IMR-90 (cell line): ENCODE measurements around the gene AGAP1. TPM values are rescaled to one million over a fixed set of nuclear protein-coding genes. Genes with fewer than 3 reads are reported as not detected.

Source experiments
- ATAC-seq: fragments of 200-7000 bp; cut with Tn5 transposase; 2 replicates; pipeline ENCODE4 v1.9.1; 2020; ENCODE audit warnings: low read depth, mild to moderate bottlenecking, moderate library complexity
- BruUV-seq: library from RNA; stranded (reverse); fragments of 400-500 nt; replicated peaks from 2 replicates; lab custom pipeline; 2021; lab: Mats Ljungman, UMichigan
- CTCF ChIA-PET: fragments of 300-600 bp; formaldehyde crosslinking; extraction: SDS; loops from one replicate; lab custom pipeline; 2021; ENCODE audit warnings: antibody characterized with exemption; lab: Yijun Ruan, JAX
- POLR2A ChIA-PET: fragments of 300-600 bp; sonication (Branson Sonifier 250); formaldehyde crosslinking; loops from one replicate; lab custom pipeline; 2022; ENCODE audit warnings: antibody characterized with exemption; ENCODE audit not compliant: unreplicated experiment; lab: Charles Lee
- DNase-seq: peaks from one replicate; pipeline ENCODE4 v3.0.0; 2013
- H2AFZ ChIP-seq: replicated peaks from 2 replicates; pipeline ENCODE3; 2013; ENCODE audit warnings: low read length, mild to moderate bottlenecking; ENCODE audit not compliant: poor library complexity
- H2AK5ac ChIP-seq: 2 replicates; pipeline ENCODE4 v1.6.1; 2013; ENCODE audit warnings: low read depth, low read length, inconsistent platforms
- H2AK9ac ChIP-seq: replicated peaks from 2 replicates; pipeline ENCODE3; 2013; ENCODE audit warnings: mild to moderate bottlenecking, low read depth, low read length, moderate library complexity; ENCODE audit not compliant: poor library complexity
- H2BK120ac ChIP-seq: 2 replicates; pipeline ENCODE4 v1.6.1; 2013; ENCODE audit warnings: low read depth, low read length, inconsistent platforms
- H2BK15ac ChIP-seq: 3 replicates; pipeline ENCODE4 v1.6.1; 2013; ENCODE audit warnings: low read depth, low read length, inconsistent platforms
- H2BK20ac ChIP-seq: 2 replicates; pipeline ENCODE4 v1.6.1; 2013; ENCODE audit warnings: low read depth, mild to moderate bottlenecking, inconsistent platforms, low read length, moderate library complexity
- H2BK5ac ChIP-seq: 2 replicates; pipeline ENCODE4 v1.6.1; 2013; ENCODE audit warnings: mild to moderate bottlenecking, low read depth, low read length, inconsistent platforms; ENCODE audit not compliant: poor library complexity, severe bottlenecking
- H3K14ac ChIP-seq: replicated peaks from 2 replicates; pipeline ENCODE4 v1.6.1; 2013; ENCODE audit warnings: low read depth, low read length, inconsistent platforms
- H3K18ac ChIP-seq: 2 replicates; pipeline ENCODE4 v1.6.1; 2013; ENCODE audit warnings: low read depth, low read length, control low read depth
- H3K23ac ChIP-seq: 2 replicates; pipeline ENCODE4 v1.6.1; 2013; ENCODE audit warnings: low read depth, low read length, inconsistent platforms
- H3K27ac ChIP-seq: 2 replicates; pipeline ENCODE4 v1.5.1; 2013; ENCODE audit warnings: mild to moderate bottlenecking, control low read depth, low read length; ENCODE audit not compliant: insufficient read depth
- H3K27me3 ChIP-seq: 2 replicates; pipeline ENCODE4 v1.6.1; 2013; ENCODE audit warnings: low read length; ENCODE audit not compliant: control insufficient read depth, insufficient read depth
- H3K36me3 ChIP-seq: 2 replicates; pipeline ENCODE4 v1.6.1; 2013; ENCODE audit warnings: low read length, mixed read lengths; ENCODE audit not compliant: control insufficient read depth, insufficient read depth
- H3K4ac ChIP-seq: 2 replicates; pipeline ENCODE4 v1.6.1; 2013; ENCODE audit warnings: low read depth, low read length, inconsistent platforms
- H3K4me1 ChIP-seq: 2 replicates; pipeline ENCODE4 v1.6.1; 2013; ENCODE audit warnings: low read length, mixed read lengths; ENCODE audit not compliant: control insufficient read depth, insufficient read depth
- H3K4me2 ChIP-seq: 2 replicates; pipeline ENCODE4 v1.6.1; 2013; ENCODE audit warnings: low read depth, mild to moderate bottlenecking, control low read depth, low read length, moderate library complexity
- H3K4me3 ChIP-seq: 2 replicates; pipeline ENCODE4 v1.5.1; 2013; ENCODE audit warnings: low read depth, mild to moderate bottlenecking, control low read depth, low read length, moderate library complexity; ENCODE audit not compliant: insufficient read depth
- H3K56ac ChIP-seq: 2 replicates; pipeline ENCODE4 v1.6.1; 2013; ENCODE audit warnings: low read length, inconsistent platforms; ENCODE audit not compliant: insufficient read depth; ENCODE audit errors: extremely low read depth
- H3K79me1 ChIP-seq, 2 experiments: 2 replicates each; pipeline ENCODE4 v1.6.1; 2013; ENCODE audit warnings: low read length in 2 of 2, inconsistent platforms in 1 of 2, low read depth in 1 of 2
- H3K9ac ChIP-seq: 2 replicates; pipeline ENCODE4 v1.6.1; 2013; ENCODE audit warnings: low read depth, low read length, control low read depth
- H3K9me1 ChIP-seq: 2 replicates; pipeline ENCODE4 v1.6.1; 2013; ENCODE audit warnings: low read length, inconsistent platforms; ENCODE audit not compliant: insufficient read depth
- H3K9me3 ChIP-seq: 2 replicates; pipeline ENCODE4 v1.6.1; 2013; ENCODE audit warnings: low read length; ENCODE audit not compliant: control insufficient read depth, insufficient read depth
- H4K20me1 ChIP-seq: 2 replicates; pipeline ENCODE4 v1.6.1; 2013; ENCODE audit warnings: low read length, inconsistent platforms; ENCODE audit not compliant: insufficient read depth
- H4K5ac ChIP-seq: 2 replicates; pipeline ENCODE4 v1.6.1; 2013; ENCODE audit warnings: mild to moderate bottlenecking, low read depth, low read length, control low read depth
- H4K8ac ChIP-seq, 2 experiments: 2 replicates each; pipeline ENCODE4 v1.6.1; 2013; ENCODE audit warnings: low read depth in 2 of 2, low read length in 2 of 2, control low read depth in 1 of 2, inconsistent platforms in 1 of 2
- H4K91ac ChIP-seq: 2 replicates; pipeline ENCODE4 v1.6.1; 2013; ENCODE audit warnings: low read depth, low read length, inconsistent platforms; ENCODE audit not compliant: insufficient read depth
- BHLHE40 ChIP-seq: fragments of 150-350 bp; IDR thresholded peaks from 2 replicates; pipeline ENCODE4 v1.6.1; 2016; ENCODE audit warnings: mild to moderate bottlenecking, low read depth, low read length
- CEBPB ChIP-seq: IDR thresholded peaks from 2 replicates; pipeline ENCODE4 v1.6.1; 2012; ENCODE audit warnings: low read depth, low read length, improper control_type of control experiment
- ELK1 ChIP-seq: fragments of 150-350 bp; IDR thresholded peaks from 2 replicates; pipeline ENCODE4 v1.6.1; 2016; ENCODE audit warnings: low read depth, mild to moderate bottlenecking, low read length, moderate library complexity, borderline replicate concordance
- MAZ ChIP-seq: IDR thresholded peaks from 2 replicates; pipeline ENCODE4 v1.6.1; 2012; ENCODE audit warnings: low read depth, mild to moderate bottlenecking, low read length, improper control_type of control experiment, moderate library complexity, borderline replicate concordance
- MXI1 ChIP-seq: IDR thresholded peaks from 2 replicates; pipeline ENCODE4 v1.6.1; 2012; ENCODE audit warnings: low read depth, mild to moderate bottlenecking, low read length, moderate library complexity, borderline replicate concordance
- NFE2L2 ChIP-seq: fragments of 150-350 bp; IDR thresholded peaks from 2 replicates; pipeline ENCODE4 v1.6.1; 2016; ENCODE audit warnings: low read depth, mild to moderate bottlenecking, low read length
- POLR2A ChIP-seq: IDR thresholded peaks from 2 replicates; pipeline ENCODE4 v1.6.1; 2012; ENCODE audit warnings: mild to moderate bottlenecking, low read depth, low read length
- WGBS, 2 experiments: methylation state at CpG; one replicate each; pipeline versions ENCODE4 v1.1.5 to v1.1.7; 2013; ENCODE audit warnings: missing lambda C conversion rate in 2 of 2; ENCODE audit not compliant: insufficient read length in 1 of 2; ENCODE audit errors: extremely low coverage in 2 of 2; 5-methylcytosine and 5-hydroxymethylcytosine counted together
- dilution Hi-C: fragments of 300-500 bp; cut with HindIII; formaldehyde crosslinking; loops from one replicate; pipeline ENCODE4 v1.14.3; 2018; ENCODE audit warnings: low sequenced_read_pairs; ENCODE audit not compliant: unreplicated experiment
- in situ Hi-C: fragments of 300-500 bp; cut with MboI; formaldehyde crosslinking; loops from 3 replicates; pipeline ENCODE4 v1.14.3; 2019; ENCODE audit warnings: low sequenced_read_pairs, inconsistent platforms, mixed read lengths
- intact Hi-C: fragments of 100-400 bp; cut with micrococcal nuclease; formaldehyde crosslinking; loops from 2 replicates; pipeline ENCODE4 v1.10.0; 2022
- polyA plus RNA-seq, 3 experiments: library from polyadenylated mRNA; depleted of rRNA; stranded (reverse); fragments of >200 nt; gene quantifications; 2 replicates each; pipeline ENCODE4 v1.2.3, GENCODE V29; 2012; ENCODE audit warnings: low replicate concordance in 1 of 3
- total RNA-seq: library from RNA; depleted of rRNA; stranded (reverse); fragments of >200 nt; gene quantifications from 2 replicates; pipeline ENCODE4 v1.2.3, GENCODE V29; 2012

The AGAP1 gene
- total and polyA plus RNA-seq, 2 of the 4 experiments (the other 2 are of a cell fraction) = 15.1 to 16.4 TPM

GRCh38 chr2:235537587-235537986 is 43.7 kb downstream of the AGAP1 start:
- DNase-seq = no peak
- Histone ChIP-seq H2BK5ac (no peak overlapping the region), H3K23ac (no peak overlapping the region), H3K9me1 (no peaks in the 10 kb centered on the region; the same call in 1 of the 2 replicates), H2AFZ (no peak overlapping the region), H3K4me1 (no peaks in the 10 kb centered on the region), H2AK5ac (no peak overlapping the region), H3K4me2 (no peak overlapping the region), H3K9ac (no peak overlapping the region), H4K8ac (no peak overlapping the region), H3K79me1 (peaks cover 24 to 50% of the 10 kb centered on the region in 2 experiments), H3K27me3 (no peaks in the 10 kb centered on the region), H3K36me3 (no peaks in the 10 kb centered on the region), H4K20me1 (peaks cover 66% of the 10 kb centered on the region), H2BK120ac (no peak overlapping the region), H2BK20ac (no peak overlapping the region), H3K18ac (no peak overlapping the region), H3K27ac (no peak overlapping the region), H2BK15ac (no peak overlapping the region), H3K4me3 (no peak overlapping the region), H4K5ac (no peak overlapping the region), H3K14ac (no peak overlapping the region), H3K9me3 (no peaks in the 10 kb centered on the region), H2AK9ac (no peak overlapping the region), H4K91ac (no peak overlapping the region), H3K4ac (no peak overlapping the region), H3K56ac (no peak overlapping the region)
- no peak for TF ChIP-seq CEBPB
- no peak for TF ChIP-seq BHLHE40
- no peak for TF ChIP-seq ELK1
- no peak for TF ChIP-seq POLR2A
- no peak for TF ChIP-seq MAZ
- TF ChIP-seq NFE2L2 = no peak
- no peak for TF ChIP-seq MXI1
- intact Hi-C loops (no loop called here), dilution Hi-C loops (no loop called here), in situ Hi-C loops (no loop called here)
- no peak for ATAC-seq
- no CpG with 5 or more reads among the region's 5 CpGs for WGBS, 2 experiments
- ChIA-PET POLR2A (no interaction called here), CTCF (no interaction called here)
- no TSS peak for BruUV-seq
